ENCODE measurements around the gene CASTOR1.

- TF ChIP-seq CTCF (IDR thresholded peaks at IDR 0.05) (no peak), RCOR1 (IDR thresholded peaks at IDR 0.05; ENCODE audit: low read length) (no peak), REST (IDR thresholded peaks at IDR 0.05; ENCODE audit: low read depth, low read length) (no peak), YY1 (IDR thresholded peaks at IDR 0.05; ENCODE audit: low read depth) (no peak), ELF1 (IDR thresholded peaks at IDR 0.05) (no peak), POLR2AphosphoS5 (IDR thresholded peaks at IDR 0.05; ENCODE audit: low read depth, low read length) (no peak), EP300 (IDR thresholded peaks at IDR 0.05; ENCODE audit: borderline replicate concordance in 1 of 2, low read depth in 1 of 2, low read length in 1 of 2) (no peak), SMC3 (IDR thresholded peaks at IDR 0.05; ENCODE audit: low read depth, low read length) (no peak), TEAD4 (IDR thresholded peaks at IDR 0.05; ENCODE audit: borderline replicate concordance, insufficient read depth) (no peak), CHD2 (IDR thresholded peaks at IDR 0.05; ENCODE audit: low read length, partially characterized antibody) (no peak), MAX (IDR thresholded peaks at IDR 0.05; ENCODE audit: low read depth) (no peak)
Observed at GRCh38 chr22:30305906-30306626, 16.8 kb upstream of the CASTOR1 start.

Data from SK-N-SH (cell line).